Measurements from ENCODE around the gene KLC1.

DNA sequence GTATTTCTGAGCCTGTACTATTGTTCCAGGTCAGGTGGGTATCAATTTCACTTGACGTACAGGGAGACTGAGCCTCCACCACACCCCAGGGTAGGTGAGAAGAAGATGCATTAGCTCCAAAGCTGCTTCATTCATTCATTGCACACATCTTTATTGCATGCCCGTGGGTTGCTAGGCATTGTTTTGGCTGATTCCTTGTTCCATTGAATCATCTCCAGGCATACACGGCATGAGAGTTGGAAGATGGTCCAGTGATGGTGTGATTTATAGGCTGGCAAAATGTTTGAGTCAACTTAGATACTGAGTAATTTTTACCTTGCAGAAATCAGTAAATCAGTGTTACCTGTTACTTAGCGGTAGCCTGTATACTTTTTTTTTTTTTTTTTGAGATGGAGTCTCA is 21.2 kb downstream of the KLC1 start:
- TF ChIP-seq REPIN1 (CRISPR knock-in tag; IDR thresholded peaks at IDR 0.05; ENCODE audit: borderline replicate concordance, low read depth), result no peak
- no peak for TF ChIP-seq HES4 (CRISPR knock-in tag; IDR thresholded peaks at IDR 0.05; ENCODE audit: borderline replicate concordance)
- no peak for TF ChIP-seq CAMTA2 (CRISPR knock-in tag; IDR thresholded peaks at IDR 0.05; ENCODE audit: borderline replicate concordance)
- TF ChIP-seq, protein P1, sequence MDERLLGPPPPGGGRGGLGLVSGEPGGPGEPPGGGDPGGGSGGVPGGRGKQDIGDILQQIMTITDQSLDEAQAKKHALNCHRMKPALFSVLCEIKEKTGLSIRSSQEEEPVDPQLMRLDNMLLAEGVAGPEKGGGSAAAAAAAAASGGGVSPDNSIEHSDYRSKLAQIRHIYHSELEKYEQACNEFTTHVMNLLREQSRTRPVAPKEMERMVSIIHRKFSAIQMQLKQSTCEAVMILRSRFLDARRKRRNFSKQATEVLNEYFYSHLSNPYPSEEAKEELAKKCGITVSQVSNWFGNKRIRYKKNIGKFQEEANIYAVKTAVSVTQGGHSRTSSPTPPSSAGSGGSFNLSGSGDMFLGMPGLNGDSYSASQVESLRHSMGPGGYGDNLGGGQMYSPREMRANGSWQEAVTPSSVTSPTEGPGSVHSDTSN (CRISPR knock-in tag; IDR thresholded peaks at IDR 0.05), result no peak
- TF ChIP-seq, protein P2, sequence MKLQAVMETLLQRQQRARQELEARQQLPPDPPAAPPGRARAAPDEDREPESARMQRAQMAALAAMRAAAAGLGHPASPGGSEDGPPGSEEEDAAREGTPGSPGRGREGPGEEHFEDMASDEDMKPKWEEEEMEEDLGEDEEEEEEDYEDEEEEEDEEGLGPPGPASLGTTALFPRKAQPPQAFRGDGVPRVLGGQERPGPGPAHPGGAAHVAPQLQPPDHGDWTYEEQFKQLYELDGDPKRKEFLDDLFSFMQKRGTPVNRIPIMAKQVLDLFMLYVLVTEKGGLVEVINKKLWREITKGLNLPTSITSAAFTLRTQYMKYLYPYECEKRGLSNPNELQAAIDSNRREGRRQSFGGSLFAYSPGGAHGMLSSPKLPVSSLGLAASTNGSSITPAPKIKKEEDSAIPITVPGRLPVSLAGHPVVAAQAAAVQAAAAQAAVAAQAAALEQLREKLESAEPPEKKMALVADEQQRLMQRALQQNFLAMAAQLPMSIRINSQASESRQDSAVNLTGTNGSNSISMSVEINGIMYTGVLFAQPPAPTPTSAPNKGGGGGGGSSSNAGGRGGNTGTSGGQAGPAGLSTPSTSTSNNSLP (IDR thresholded peaks at IDR 0.05; ENCODE audit: low read depth, low read length), result no peak
- no peak for TF ChIP-seq JUN (CRISPR knock-in tag; IDR thresholded peaks at IDR 0.05)
- TF ChIP-seq, protein P3, sequence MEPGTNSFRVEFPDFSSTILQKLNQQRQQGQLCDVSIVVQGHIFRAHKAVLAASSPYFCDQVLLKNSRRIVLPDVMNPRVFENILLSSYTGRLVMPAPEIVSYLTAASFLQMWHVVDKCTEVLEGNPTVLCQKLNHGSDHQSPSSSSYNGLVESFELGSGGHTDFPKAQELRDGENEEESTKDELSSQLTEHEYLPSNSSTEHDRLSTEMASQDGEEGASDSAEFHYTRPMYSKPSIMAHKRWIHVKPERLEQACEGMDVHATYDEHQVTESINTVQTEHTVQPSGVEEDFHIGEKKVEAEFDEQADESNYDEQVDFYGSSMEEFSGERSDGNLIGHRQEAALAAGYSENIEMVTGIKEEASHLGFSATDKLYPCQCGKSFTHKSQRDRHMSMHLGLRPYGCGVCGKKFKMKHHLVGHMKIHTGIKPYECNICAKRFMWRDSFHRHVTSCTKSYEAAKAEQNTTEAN (CRISPR knock-in tag; conservative IDR thresholded peaks at IDR 0.05), result no peak
- TF ChIP-seq, protein P4, sequence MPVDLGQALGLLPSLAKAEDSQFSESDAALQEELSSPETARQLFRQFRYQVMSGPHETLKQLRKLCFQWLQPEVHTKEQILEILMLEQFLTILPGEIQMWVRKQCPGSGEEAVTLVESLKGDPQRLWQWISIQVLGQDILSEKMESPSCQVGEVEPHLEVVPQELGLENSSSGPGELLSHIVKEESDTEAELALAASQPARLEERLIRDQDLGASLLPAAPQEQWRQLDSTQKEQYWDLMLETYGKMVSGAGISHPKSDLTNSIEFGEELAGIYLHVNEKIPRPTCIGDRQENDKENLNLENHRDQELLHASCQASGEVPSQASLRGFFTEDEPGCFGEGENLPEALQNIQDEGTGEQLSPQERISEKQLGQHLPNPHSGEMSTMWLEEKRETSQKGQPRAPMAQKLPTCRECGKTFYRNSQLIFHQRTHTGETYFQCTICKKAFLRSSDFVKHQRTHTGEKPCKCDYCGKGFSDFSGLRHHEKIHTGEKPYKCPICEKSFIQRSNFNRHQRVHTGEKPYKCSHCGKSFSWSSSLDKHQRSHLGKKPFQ (CRISPR knock-in tag; IDR thresholded peaks at IDR 0.05; ENCODE audit: insufficient replicate concordance), result no peak
- TF ChIP-seq, protein P5, sequence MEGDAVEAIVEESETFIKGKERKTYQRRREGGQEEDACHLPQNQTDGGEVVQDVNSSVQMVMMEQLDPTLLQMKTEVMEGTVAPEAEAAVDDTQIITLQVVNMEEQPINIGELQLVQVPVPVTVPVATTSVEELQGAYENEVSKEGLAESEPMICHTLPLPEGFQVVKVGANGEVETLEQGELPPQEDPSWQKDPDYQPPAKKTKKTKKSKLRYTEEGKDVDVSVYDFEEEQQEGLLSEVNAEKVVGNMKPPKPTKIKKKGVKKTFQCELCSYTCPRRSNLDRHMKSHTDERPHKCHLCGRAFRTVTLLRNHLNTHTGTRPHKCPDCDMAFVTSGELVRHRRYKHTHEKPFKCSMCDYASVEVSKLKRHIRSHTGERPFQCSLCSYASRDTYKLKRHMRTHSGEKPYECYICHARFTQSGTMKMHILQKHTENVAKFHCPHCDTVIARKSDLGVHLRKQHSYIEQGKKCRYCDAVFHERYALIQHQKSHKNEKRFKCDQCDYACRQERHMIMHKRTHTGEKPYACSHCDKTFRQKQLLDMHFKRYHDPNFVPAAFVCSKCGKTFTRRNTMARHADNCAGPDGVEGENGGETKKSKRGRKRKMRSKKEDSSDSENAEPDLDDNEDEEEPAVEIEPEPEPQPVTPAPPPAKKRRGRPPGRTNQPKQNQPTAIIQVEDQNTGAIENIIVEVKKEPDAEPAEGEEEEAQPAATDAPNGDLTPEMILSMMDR (CRISPR knock-in tag; IDR thresholded peaks at IDR 0.05), result no peak
- no peak for TF ChIP-seq CC2D1A (CRISPR knock-in tag; IDR thresholded peaks at IDR 0.05)
- TF ChIP-seq, protein P6, sequence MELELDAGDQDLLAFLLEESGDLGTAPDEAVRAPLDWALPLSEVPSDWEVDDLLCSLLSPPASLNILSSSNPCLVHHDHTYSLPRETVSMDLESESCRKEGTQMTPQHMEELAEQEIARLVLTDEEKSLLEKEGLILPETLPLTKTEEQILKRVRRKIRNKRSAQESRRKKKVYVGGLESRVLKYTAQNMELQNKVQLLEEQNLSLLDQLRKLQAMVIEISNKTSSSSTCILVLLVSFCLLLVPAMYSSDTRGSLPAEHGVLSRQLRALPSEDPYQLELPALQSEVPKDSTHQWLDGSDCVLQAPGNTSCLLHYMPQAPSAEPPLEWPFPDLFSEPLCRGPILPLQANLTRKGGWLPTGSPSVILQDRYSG (CRISPR knock-in tag; IDR thresholded peaks at IDR 0.05), result no peak
- TF ChIP-seq NBN (conservative IDR thresholded peaks at IDR 0.05), result no peak
- no peak for TF ChIP-seq FOXA3 (CRISPR knock-in tag; IDR thresholded peaks at IDR 0.05)
- TF ChIP-seq, protein P7, sequence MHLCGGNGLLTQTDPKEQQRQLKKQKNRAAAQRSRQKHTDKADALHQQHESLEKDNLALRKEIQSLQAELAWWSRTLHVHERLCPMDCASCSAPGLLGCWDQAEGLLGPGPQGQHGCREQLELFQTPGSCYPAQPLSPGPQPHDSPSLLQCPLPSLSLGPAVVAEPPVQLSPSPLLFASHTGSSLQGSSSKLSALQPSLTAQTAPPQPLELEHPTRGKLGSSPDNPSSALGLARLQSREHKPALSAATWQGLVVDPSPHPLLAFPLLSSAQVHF (CRISPR knock-in tag; IDR thresholded peaks at IDR 0.05), result no peak

All from HepG2 (cell line).